GM23338 (cell line): ENCODE measurements around the gene ZSCAN9. TPM values are rescaled to one million over a fixed set of nuclear protein-coding genes. Genes with fewer than 3 reads are reported as not detected.

ENCODE experiments used
- ATAC-seq: fragments of 200-7000 bp; cut with Tn5 transposase; 3 replicates; pipeline ENCODE4 v1.9.1; 2020
- DNase-seq: peaks from one replicate; pipeline ENCODE4 v3.0.0-alpha.2; 2015; ENCODE audit warnings: low spot score
- H2AFZ ChIP-seq: fragments of 200-600 bp; sonication (generic); 2 replicates; pipeline ENCODE4 v1.8.0; 2016; ENCODE audit warnings: antibody characterized with exemption, mild to moderate bottlenecking, moderate library complexity
- H3F3A ChIP-seq: fragments of 200-600 bp; sonication (generic); replicated peaks from 2 replicates; pipeline ENCODE4 v1.8.0; 2017; ENCODE audit warnings: antibody characterized with exemption, mixed run types, low read depth
- H3K27ac ChIP-seq: fragments of 200-600 bp; sonication (generic); 2 replicates; pipeline ENCODE4 v1.6.1; 2016; ENCODE audit warnings: low read depth
- H3K27me3 ChIP-seq: fragments of 200-600 bp; sonication (generic); 2 replicates; pipeline ENCODE4 v1.8.0; 2016; ENCODE audit warnings: mild to moderate bottlenecking, mixed run types, moderate library complexity; ENCODE audit not compliant: insufficient read depth
- H3K36me3 ChIP-seq: fragments of 200-600 bp; sonication (generic); 2 replicates; pipeline ENCODE4 v1.8.0; 2016; ENCODE audit warnings: mild to moderate bottlenecking; ENCODE audit not compliant: insufficient read depth
- H3K4me1 ChIP-seq: fragments of 200-600 bp; sonication (generic); 2 replicates; pipeline ENCODE4 v1.8.0; 2016; ENCODE audit warnings: mild to moderate bottlenecking, moderate library complexity; ENCODE audit not compliant: insufficient read depth
- H3K4me2 ChIP-seq: fragments of 200-600 bp; sonication (generic); 2 replicates; pipeline ENCODE4 v1.7.1; 2017; ENCODE audit warnings: mixed run types
- H3K4me3 ChIP-seq: fragments of 200-600 bp; sonication (generic); 2 replicates; pipeline ENCODE4 v1.6.1; 2016; ENCODE audit warnings: mixed run types
- H3K79me2 ChIP-seq: fragments of 200-600 bp; sonication (generic); replicated peaks from 2 replicates; pipeline ENCODE4 v1.8.0; 2017; ENCODE audit warnings: mild to moderate bottlenecking; ENCODE audit not compliant: insufficient read depth
- H3K9me2 ChIP-seq: fragments of 200-600 bp; sonication (generic); 2 replicates; pipeline ENCODE4 v1.8.0; 2017; ENCODE audit not compliant: insufficient read depth
- H4K20me1 ChIP-seq: fragments of 200-600 bp; sonication (generic); replicated peaks from 2 replicates; pipeline ENCODE4 v1.8.0; 2017; ENCODE audit warnings: mild to moderate bottlenecking; ENCODE audit not compliant: insufficient read depth
- H3K27ac Mint-ChIP-seq: 2 replicates; pipeline ENCODE4 v1.8.0; 2020; ENCODE audit warnings: inconsistent platforms, mild to moderate bottlenecking, moderate library complexity, mixed read lengths
- H3K27me3 Mint-ChIP-seq: 3 replicates; pipeline ENCODE4 v1.8.0; 2022; ENCODE audit warnings: low read depth, mild to moderate bottlenecking, moderate library complexity, mixed read lengths, inconsistent platforms; ENCODE audit not compliant: insufficient read depth, poor library complexity
- H3K36me3 Mint-ChIP-seq: 3 replicates; pipeline ENCODE4 v1.8.0; 2021; ENCODE audit warnings: low read depth, mild to moderate bottlenecking, inconsistent platforms, moderate library complexity, mixed read lengths
- H3K4me1 Mint-ChIP-seq: 3 replicates; pipeline ENCODE4 v1.8.0; 2020; ENCODE audit warnings: mild to moderate bottlenecking, inconsistent platforms, mixed read lengths
- H3K4me3 Mint-ChIP-seq: 3 replicates; pipeline ENCODE4 v1.8.0; 2021; ENCODE audit warnings: moderate library complexity, mild to moderate bottlenecking, inconsistent platforms, mixed read lengths
- H3K9me3 Mint-ChIP-seq: 3 replicates; pipeline ENCODE4 v1.8.0; 2020; ENCODE audit warnings: moderate library complexity, mild to moderate bottlenecking, inconsistent platforms, mixed read lengths
- CREB1 ChIP-seq: fragments of 250-450 bp; sonication (Bioruptor Pico); IDR thresholded peaks from 2 replicates; pipeline ENCODE4 v1.5.0; 2020; ENCODE audit warnings: low read depth, mild to moderate bottlenecking, moderate library complexity
- NANOG ChIP-seq: IDR thresholded peaks from 2 replicates; pipeline ENCODE4 v1.6.1; 2016; ENCODE audit warnings: antibody characterized with exemption, borderline replicate concordance
- STAT1 ChIP-seq: IDR thresholded peaks from one replicate; pipeline ENCODE4 v1.6.1; 2016; ENCODE audit warnings: antibody characterized with exemption; ENCODE audit not compliant: unreplicated experiment
- ZNF114 ChIP-seq: fragments of 250-450 bp; sonication (Bioruptor Pico); IDR thresholded peaks from 2 replicates; pipeline ENCODE4 v1.5.0; 2020; ENCODE audit warnings: mild to moderate bottlenecking, moderate library complexity
- ZNF331 ChIP-seq: fragments of 250-450 bp; sonication (Bioruptor Pico); IDR thresholded peaks from 2 replicates; pipeline ENCODE4 v1.5.0; 2020; ENCODE audit warnings: low read depth, mild to moderate bottlenecking, moderate library complexity
- polyA plus RNA-seq: library from polyadenylated mRNA; unstranded; fragments of >200 nt; fragmentation: Nextera tagmentation; extraction: Ambion mirVana; gene quantifications from 2 replicates; pipeline ENCODE4 v1.2.1, GENCODE V29; 2016
- total RNA-seq: library from RNA; depleted of rRNA; stranded (reverse); fragments of >200 nt; shearing (Covaris generic); gene quantifications from 2 replicates; pipeline ENCODE4 v1.2.3, GENCODE V29; 2014
- TF ChIP-seq, protein P1 (sequence below): IDR thresholded peaks from 2 replicates; pipeline ENCODE4 v1.6.1; 2016; ENCODE audit warnings: antibody characterized with exemption
- TF ChIP-seq, protein P2 (sequence below), 2 experiments: fragments of 200-600 bp in 1 of 2; sonication (generic) in 1 of 2; conservative IDR thresholded peaks; 2 replicates each; pipeline versions ENCODE4 v1.5.1 to v1.6.1; 2016 to 2017; ENCODE audit warnings: antibody characterized with exemption in 2 of 2, low read depth in 2 of 2, mild to moderate bottlenecking in 2 of 2, moderate library complexity in 1 of 2
- TF ChIP-seq, protein P3 (sequence below): fragments of 250-450 bp; sonication (Bioruptor Pico); IDR thresholded peaks from 2 replicates; pipeline ENCODE4 v1.5.0; 2020; ENCODE audit warnings: mild to moderate bottlenecking, moderate library complexity

ZSCAN9 gene
- total and polyA plus RNA-seq, 2 experiments from 2014 or later = 10.0 to 10.9 TPM

DNA sequence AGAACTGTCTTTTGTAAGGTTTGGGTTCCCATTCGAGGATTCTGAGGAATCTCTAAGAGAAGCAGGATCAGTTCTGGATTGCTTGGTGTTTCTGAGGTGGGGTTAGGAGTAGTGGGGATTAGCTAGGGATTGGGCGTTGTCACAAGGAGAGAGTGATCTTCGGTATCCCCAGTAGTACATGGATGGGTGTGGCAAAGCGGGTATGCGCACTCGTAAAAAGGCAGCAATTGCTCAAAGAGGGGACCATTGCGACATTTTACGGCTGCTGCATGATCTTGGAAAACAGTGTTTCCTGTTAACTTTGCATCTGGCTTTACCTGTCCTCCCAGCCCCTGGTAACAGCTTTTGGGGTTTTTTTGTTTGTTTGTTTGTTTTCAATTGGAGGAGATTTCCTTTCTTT lies 9.7 kb upstream of the ZSCAN9 start (continued):
- TF ChIP-seq, protein P1, sequence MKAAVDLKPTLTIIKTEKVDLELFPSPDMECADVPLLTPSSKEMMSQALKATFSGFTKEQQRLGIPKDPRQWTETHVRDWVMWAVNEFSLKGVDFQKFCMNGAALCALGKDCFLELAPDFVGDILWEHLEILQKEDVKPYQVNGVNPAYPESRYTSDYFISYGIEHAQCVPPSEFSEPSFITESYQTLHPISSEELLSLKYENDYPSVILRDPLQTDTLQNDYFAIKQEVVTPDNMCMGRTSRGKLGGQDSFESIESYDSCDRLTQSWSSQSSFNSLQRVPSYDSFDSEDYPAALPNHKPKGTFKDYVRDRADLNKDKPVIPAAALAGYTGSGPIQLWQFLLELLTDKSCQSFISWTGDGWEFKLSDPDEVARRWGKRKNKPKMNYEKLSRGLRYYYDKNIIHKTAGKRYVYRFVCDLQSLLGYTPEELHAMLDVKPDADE = no peak
- TF ChIP-seq ZNF114 (CRISPR knock-in tag) = no peak
- no peak for TF ChIP-seq ZNF331 (CRISPR knock-in tag)

DNA sequence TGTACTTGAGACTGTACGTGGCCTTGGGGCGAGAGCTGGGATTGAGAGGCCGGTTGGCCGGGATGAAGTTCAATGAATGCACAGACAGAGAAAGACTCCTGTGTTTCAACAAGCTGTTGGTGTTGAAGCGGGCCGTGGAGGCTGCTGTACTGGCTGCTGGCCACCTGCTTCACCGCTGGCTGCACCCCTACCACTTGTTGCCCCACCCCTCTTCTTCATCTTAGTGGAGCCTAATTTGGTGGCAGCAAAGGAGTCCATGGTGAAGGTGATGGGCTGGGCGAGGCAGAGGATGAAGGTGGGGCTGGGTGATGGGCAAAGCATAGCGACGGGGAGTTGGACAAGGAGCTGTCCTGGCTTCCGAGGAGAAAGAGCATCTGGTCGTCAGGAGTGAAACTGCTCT lies 7.2 kb upstream of the ZSCAN9 start:
- Histone ChIP-seq H3K9me2 (no peaks in the 10 kb centered on the region), H4K20me1 (no peaks in the 10 kb centered on the region), H3K27me3 (peaks cover 75% of the 10 kb centered on the region), H3K36me3 (no peaks in the 10 kb centered on the region), H3K4me3 (peak overlapping the region; percentile 81), H3K4me2 (peak overlapping the region; percentile 80), H3K27ac (no peak overlapping the region), H2AFZ (no peak overlapping the region), H3K79me2 (no peaks in the 10 kb centered on the region), H3F3A (no peaks in the 10 kb centered on the region), H3K4me1 (peaks cover 23% of the 10 kb centered on the region)
- Mint-ChIP-seq H3K27ac (no peak overlapping the region), H3K4me1 (peaks cover 20% of the 10 kb centered on the region; the same call in 2 of the 3 replicates), H3K9me3 (peaks cover under 1% of the 10 kb centered on the region; the same call in 2 of the 3 replicates), H3K4me3 (peak overlapping the region; percentile 80), H3K36me3 (no peaks in the 10 kb centered on the region), H3K27me3 (peaks cover 23% of the 10 kb centered on the region)
- ATAC-seq (no peak), DNase-seq (no peak)
- TF ChIP-seq NANOG (no peak), STAT1 (no peak), CREB1 (no peak)
- TF ChIP-seq, protein P1 = no peak

DNA sequence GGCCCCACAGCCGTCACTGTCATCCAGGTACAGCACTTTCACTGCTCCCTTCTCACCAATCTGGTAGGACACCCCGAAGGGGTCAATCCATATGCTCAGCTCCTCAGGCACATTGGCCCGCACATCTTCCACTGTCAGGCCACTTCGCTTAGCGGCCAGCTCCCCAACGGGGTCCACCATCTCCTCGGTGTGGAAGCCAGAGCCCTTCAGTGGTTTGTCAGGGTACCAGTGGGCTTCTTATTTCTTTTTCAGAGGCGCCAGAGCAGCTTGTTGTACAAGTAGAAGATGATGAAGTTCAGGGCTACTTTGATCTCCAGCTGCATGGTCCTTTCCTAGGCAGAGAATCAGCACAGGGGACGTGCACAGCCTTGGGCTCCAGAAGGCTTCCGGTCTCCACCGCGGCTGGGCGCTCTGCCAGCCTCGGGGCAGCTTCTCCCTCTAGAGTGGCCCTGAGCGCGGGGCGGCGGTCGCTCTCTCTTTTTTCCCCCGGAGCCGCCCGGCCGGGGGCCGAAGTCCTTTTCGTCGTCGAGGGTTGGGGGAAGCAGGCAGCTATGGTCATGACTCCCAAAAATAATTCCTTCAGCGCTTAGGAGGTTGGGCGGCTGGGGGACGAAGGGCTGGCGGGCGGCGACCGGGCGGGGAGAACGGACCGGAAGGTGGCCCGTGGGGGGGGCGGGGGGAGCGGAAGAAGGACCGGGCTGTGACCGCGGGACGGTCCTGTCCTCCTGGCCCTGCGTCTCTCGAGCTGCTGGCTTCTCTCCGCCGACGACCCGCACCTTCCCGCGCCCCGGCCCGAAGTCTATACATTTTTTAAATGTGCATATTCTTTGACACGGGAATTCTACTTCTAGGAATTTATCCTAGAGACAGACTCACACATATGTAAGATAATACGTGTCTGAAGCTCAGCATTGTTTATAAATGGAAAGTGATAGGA lies 6.5 kb upstream of the ZSCAN9 start:
- Histone ChIP-seq H3F3A (no peaks in the 10 kb centered on the region), H3K27me3 (peaks cover 82% of the 10 kb centered on the region), H3K4me3 (peak overlapping the region; percentile 81), H3K79me2 (no peaks in the 10 kb centered on the region), H2AFZ (peak overlapping the region; percentile 93), H3K36me3 (no peaks in the 10 kb centered on the region), H3K4me1 (peaks cover 19% of the 10 kb centered on the region), H3K4me2 (peak overlapping the region; percentile 80), H3K27ac (no peak overlapping the region), H4K20me1 (no peaks in the 10 kb centered on the region), H3K9me2 (no peaks in the 10 kb centered on the region)
- Mint-ChIP-seq H3K4me3 (peak overlapping the region; percentile 80), H3K36me3 (no peaks in the 10 kb centered on the region), H3K27me3 (peaks cover 29% of the 10 kb centered on the region), H3K27ac (no peak overlapping the region), H3K9me3 (no peaks in the 10 kb centered on the region), H3K4me1 (peaks cover 15% of the 10 kb centered on the region; the same call in 2 of the 3 replicates)
- peak; percentile 92 for ATAC-seq
- peak; percentile 69 for DNase-seq
- TF ChIP-seq, protein P2, sequence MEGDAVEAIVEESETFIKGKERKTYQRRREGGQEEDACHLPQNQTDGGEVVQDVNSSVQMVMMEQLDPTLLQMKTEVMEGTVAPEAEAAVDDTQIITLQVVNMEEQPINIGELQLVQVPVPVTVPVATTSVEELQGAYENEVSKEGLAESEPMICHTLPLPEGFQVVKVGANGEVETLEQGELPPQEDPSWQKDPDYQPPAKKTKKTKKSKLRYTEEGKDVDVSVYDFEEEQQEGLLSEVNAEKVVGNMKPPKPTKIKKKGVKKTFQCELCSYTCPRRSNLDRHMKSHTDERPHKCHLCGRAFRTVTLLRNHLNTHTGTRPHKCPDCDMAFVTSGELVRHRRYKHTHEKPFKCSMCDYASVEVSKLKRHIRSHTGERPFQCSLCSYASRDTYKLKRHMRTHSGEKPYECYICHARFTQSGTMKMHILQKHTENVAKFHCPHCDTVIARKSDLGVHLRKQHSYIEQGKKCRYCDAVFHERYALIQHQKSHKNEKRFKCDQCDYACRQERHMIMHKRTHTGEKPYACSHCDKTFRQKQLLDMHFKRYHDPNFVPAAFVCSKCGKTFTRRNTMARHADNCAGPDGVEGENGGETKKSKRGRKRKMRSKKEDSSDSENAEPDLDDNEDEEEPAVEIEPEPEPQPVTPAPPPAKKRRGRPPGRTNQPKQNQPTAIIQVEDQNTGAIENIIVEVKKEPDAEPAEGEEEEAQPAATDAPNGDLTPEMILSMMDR (conservative IDR thresholded peaks at IDR 0.05; ENCODE audit: low read depth in 2 of 2) = peak; percentile 13 to 25; a peak in 1 of 4 replicates
- TF ChIP-seq, protein P3, sequence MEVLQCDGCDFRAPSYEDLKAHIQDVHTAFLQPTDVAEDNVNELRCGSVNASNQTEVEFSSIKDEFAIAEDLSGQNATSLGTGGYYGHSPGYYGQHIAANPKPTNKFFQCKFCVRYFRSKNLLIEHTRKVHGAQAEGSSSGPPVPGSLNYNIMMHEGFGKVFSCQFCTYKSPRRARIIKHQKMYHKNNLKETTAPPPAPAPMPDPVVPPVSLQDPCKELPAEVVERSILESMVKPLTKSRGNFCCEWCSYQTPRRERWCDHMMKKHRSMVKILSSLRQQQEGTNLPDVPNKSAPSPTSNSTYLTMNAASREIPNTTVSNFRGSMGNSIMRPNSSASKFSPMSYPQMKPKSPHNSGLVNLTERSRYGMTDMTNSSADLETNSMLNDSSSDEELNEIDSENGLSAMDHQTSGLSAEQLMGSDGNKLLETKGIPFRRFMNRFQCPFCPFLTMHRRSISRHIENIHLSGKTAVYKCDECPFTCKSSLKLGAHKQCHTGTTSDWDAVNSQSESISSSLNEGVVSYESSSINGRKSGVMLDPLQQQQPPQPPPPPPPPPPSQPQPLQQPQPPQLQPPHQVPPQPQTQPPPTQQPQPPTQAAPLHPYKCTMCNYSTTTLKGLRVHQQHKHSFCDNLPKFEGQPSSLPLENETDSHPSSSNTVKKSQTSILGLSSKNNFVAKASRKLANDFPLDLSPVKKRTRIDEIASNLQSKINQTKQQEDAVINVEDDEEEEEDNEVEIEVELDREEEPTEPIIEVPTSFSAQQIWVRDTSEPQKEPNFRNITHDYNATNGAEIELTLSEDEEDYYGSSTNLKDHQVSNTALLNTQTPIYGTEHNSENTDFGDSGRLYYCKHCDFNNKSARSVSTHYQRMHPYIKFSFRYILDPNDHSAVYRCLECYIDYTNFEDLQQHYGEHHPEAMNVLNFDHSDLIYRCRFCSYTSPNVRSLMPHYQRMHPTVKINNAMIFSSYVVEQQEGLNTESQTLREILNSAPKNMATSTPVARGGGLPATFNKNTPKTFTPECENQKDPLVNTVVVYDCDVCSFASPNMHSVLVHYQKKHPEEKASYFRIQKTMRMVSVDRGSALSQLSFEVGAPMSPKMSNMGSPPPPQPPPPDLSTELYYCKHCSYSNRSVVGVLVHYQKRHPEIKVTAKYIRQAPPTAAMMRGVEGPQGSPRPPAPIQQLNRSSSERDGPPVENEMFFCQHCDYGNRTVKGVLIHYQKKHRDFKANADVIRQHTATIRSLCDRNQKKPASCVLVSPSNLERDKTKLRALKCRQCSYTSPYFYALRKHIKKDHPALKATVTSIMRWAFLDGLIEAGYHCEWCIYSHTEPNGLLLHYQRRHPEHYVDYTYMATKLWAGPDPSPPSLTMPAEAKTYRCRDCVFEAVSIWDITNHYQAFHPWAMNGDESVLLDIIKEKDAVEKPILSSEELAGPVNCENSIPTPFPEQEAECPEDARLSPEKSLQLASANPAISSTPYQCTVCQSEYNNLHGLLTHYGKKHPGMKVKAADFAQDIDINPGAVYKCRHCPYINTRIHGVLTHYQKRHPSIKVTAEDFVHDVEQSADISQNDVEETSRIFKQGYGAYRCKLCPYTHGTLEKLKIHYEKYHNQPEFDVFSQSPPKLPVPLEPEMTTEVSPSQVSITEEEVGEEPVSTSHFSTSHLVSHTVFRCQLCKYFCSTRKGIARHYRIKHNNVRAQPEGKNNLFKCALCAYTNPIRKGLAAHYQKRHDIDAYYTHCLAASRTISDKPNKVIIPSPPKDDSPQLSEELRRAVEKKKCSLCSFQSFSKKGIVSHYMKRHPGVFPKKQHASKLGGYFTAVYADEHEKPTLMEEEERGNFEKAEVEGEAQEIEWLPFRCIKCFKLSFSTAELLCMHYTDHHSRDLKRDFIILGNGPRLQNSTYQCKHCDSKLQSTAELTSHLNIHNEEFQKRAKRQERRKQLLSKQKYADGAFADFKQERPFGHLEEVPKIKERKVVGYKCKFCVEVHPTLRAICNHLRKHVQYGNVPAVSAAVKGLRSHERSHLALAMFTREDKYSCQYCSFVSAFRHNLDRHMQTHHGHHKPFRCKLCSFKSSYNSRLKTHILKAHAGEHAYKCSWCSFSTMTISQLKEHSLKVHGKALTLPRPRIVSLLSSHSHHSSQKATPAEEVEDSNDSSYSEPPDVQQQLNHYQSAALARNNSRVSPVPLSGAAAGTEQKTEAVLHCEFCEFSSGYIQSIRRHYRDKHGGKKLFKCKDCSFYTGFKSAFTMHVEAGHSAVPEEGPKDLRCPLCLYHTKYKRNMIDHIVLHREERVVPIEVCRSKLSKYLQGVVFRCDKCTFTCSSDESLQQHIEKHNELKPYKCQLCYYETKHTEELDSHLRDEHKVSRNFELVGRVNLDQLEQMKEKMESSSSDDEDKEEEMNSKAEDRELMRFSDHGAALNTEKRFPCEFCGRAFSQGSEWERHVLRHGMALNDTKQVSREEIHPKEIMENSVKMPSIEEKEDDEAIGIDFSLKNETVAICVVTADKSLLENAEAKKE = no peak
- no peak for TF ChIP-seq ZNF114 (CRISPR knock-in tag)
